ENCODE measurements around the gene KCNG2.

KCNG2 gene

DNA sequence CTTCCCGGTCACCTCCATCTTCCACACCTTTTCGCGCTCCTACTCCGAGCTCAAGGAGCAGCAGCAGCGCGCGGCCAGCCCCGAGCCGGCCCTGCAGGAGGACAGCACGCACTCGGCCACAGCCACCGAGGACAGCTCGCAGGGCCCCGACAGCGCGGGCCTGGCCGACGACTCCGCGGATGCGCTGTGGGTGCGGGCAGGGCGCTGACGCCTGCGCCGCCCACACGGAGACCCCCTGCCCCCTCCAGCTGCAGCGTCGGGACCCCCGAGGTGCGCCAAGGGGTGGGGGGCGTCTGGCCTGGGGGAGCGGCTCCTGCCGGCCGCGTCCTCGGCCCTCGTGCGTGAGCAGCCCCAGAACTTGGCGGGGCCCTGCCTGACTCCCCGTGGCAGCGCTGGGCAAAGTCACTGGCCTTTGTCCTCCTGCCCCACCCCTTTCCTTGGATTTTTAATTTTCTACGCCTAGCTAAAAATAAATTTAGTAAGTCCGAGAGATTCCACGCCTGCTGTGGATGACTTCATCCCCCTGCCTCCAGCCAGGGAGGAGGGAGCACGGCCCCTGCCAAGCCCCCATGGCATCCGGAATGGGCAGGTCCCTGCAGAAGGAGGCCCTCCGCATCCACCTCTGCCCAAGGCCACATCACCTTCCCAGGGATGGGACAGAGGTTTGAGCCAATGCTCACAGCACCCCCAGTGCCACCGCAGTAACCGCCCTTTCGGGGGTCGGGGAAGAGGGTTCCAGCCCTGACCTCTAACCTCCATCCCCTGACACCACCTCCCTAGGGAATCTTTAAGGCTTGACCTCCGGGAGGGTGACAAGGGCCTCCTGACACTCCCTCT lies 102.1 kb downstream of the KCNG2 start:
- Histone ChIP-seq H3K9me3 (ENCODE audit: low read length) (peaks cover 10% of the 10 kb centered on the region; the same call in 1 of the 2 replicates), H3K9me2 (ENCODE audit: low read depth, low read length) (no peaks in the 10 kb centered on the region)
- TF ChIP-seq EZH2 (IDR thresholded peaks at IDR 0.05; ENCODE audit: borderline replicate concordance, low read length) (no peak), CTCF (IDR thresholded peaks at IDR 0.05; ENCODE audit: low read length) (no peak)

GRCh38 chr18:79900610-79901570 lies 103.2 kb downstream of the KCNG2 start:
- Histone ChIP-seq H3K4me3 (ENCODE audit: low read depth, low read length, poor library complexity, severe bottlenecking) (no peak overlapping the region), H2AFZ (ENCODE audit: low read length) (no peak overlapping the region), H3K36me3 (ENCODE audit: insufficient read depth, low read length) (peaks cover 8% of the 10 kb centered on the region; the same call in 1 of the 2 replicates), H3K4me1 (ENCODE audit: insufficient read depth, low read length, severe bottlenecking) (no peaks in the 10 kb centered on the region), H3K9me2 (ENCODE audit: low read depth, low read length) (no peaks in the 10 kb centered on the region), H3K27me3 (ENCODE audit: insufficient read depth, low read length) (no peaks in the 10 kb centered on the region), H3K9me3 (ENCODE audit: low read length) (peaks cover 4% of the 10 kb centered on the region; the same call in 1 of the 2 replicates), H3K79me2 (ENCODE audit: insufficient read depth, low read length) (no peaks in the 10 kb centered on the region), H3K9ac (ENCODE audit: low read length) (no peak overlapping the region), H4K20me1 (ENCODE audit: insufficient read depth, low read length) (no peaks in the 10 kb centered on the region), H3K4me2 (ENCODE audit: low read length) (no peak overlapping the region), H3K27ac (ENCODE audit: low read depth, low read length, poor library complexity, severe bottlenecking) (no peak overlapping the region), H3F3A (ENCODE audit: insufficient read depth, low read length) (no peaks in the 10 kb centered on the region)
- no peak for TF ChIP-seq EZH2 (IDR thresholded peaks at IDR 0.05; ENCODE audit: borderline replicate concordance, low read length)
- TF ChIP-seq CTCF (IDR thresholded peaks at IDR 0.05; ENCODE audit: low read length), result no peak

More for the DNA sequence above, 102.1 kb downstream of the KCNG2 start:
- Histone ChIP-seq H2AFZ (ENCODE audit: low read length) (no peak overlapping the region), H3K79me2 (ENCODE audit: insufficient read depth, low read length) (no peaks in the 10 kb centered on the region), H3K4me3 (ENCODE audit: low read depth, low read length, poor library complexity, severe bottlenecking) (no peak overlapping the region), H3K36me3 (ENCODE audit: insufficient read depth, low read length) (peaks cover 8% of the 10 kb centered on the region; the same call in 1 of the 2 replicates), H3K27ac (ENCODE audit: low read depth, low read length, poor library complexity, severe bottlenecking) (no peak overlapping the region), H3K27me3 (ENCODE audit: insufficient read depth, low read length) (no peaks in the 10 kb centered on the region), H3F3A (ENCODE audit: insufficient read depth, low read length) (no peaks in the 10 kb centered on the region), H3K4me1 (ENCODE audit: insufficient read depth, low read length, severe bottlenecking) (no peaks in the 10 kb centered on the region), H4K20me1 (ENCODE audit: insufficient read depth, low read length) (no peaks in the 10 kb centered on the region), H3K9ac (ENCODE audit: low read length) (no peak overlapping the region), H3K4me2 (ENCODE audit: low read length) (no peak overlapping the region)

GRCh38 chr18:79901665-79902064 lies 103.9 kb downstream of the KCNG2 start:
- TF ChIP-seq CTCF (IDR thresholded peaks at IDR 0.05; ENCODE audit: low read length) (no peak), EZH2 (IDR thresholded peaks at IDR 0.05; ENCODE audit: borderline replicate concordance, low read length) (no peak)
- peaks cover 4% of the 10 kb centered on the region; the same call in 1 of the 2 replicates for H3K9me3 ChIP-seq (ENCODE audit: low read length)
- no peaks in the 10 kb centered on the region for H3K27me3 ChIP-seq (ENCODE audit: insufficient read depth, low read length)
- no peaks in the 10 kb centered on the region for H3F3A ChIP-seq (ENCODE audit: insufficient read depth, low read length)
- no peaks in the 10 kb centered on the region for H3K79me2 ChIP-seq (ENCODE audit: insufficient read depth, low read length)
- no peak overlapping the region for H3K9ac ChIP-seq (ENCODE audit: low read length)
- no peaks in the 10 kb centered on the region for H4K20me1 ChIP-seq (ENCODE audit: insufficient read depth, low read length)
- no peak overlapping the region for H2AFZ ChIP-seq (ENCODE audit: low read length)
- H3K4me3 ChIP-seq (ENCODE audit: low read depth, low read length, poor library complexity, severe bottlenecking), result no peak overlapping the region
- peaks cover 8% of the 10 kb centered on the region; the same call in 1 of the 2 replicates for H3K36me3 ChIP-seq (ENCODE audit: insufficient read depth, low read length)
- H3K9me2 ChIP-seq (ENCODE audit: low read depth, low read length), result no peaks in the 10 kb centered on the region
- no peaks in the 10 kb centered on the region for H3K4me1 ChIP-seq (ENCODE audit: insufficient read depth, low read length, severe bottlenecking)
- no peak overlapping the region for H3K27ac ChIP-seq (ENCODE audit: low read depth, low read length, poor library complexity, severe bottlenecking)
- H3K4me2 ChIP-seq (ENCODE audit: low read length), result no peak overlapping the region
